A673 (cell line): ENCODE data around the gene TWF2.

Experiments used
- CTCF ChIP-seq: fragments of 300-800, 200-600 bp; sonication (generic); conservative IDR thresholded peaks from 2 replicates; pipeline ENCODE4 v1.5.1; 2017; ENCODE audit warnings: low read depth, mild to moderate bottlenecking, antibody characterized with exemption, low read length, moderate library complexity, mixed read lengths
- EZH2 ChIP-seq: fragments of 200-600 bp; sonication (generic); IDR thresholded peaks from 2 replicates; pipeline ENCODE4 v1.6.1; 2017; ENCODE audit warnings: borderline replicate concordance, low read depth, mild to moderate bottlenecking, mixed read lengths, antibody characterized with exemption, low read length; ENCODE audit not compliant: poor library complexity, severe bottlenecking

- no peak for TF ChIP-seq CTCF
- no peak for TF ChIP-seq EZH2
Observed at GRCh38 chr3:52197842-52198625, 40.9 kb downstream of the TWF2 start, which contains the start of gene ALAS1.
